ENCODE data around the gene FBXW12.

The FBXW12 gene

DNA sequence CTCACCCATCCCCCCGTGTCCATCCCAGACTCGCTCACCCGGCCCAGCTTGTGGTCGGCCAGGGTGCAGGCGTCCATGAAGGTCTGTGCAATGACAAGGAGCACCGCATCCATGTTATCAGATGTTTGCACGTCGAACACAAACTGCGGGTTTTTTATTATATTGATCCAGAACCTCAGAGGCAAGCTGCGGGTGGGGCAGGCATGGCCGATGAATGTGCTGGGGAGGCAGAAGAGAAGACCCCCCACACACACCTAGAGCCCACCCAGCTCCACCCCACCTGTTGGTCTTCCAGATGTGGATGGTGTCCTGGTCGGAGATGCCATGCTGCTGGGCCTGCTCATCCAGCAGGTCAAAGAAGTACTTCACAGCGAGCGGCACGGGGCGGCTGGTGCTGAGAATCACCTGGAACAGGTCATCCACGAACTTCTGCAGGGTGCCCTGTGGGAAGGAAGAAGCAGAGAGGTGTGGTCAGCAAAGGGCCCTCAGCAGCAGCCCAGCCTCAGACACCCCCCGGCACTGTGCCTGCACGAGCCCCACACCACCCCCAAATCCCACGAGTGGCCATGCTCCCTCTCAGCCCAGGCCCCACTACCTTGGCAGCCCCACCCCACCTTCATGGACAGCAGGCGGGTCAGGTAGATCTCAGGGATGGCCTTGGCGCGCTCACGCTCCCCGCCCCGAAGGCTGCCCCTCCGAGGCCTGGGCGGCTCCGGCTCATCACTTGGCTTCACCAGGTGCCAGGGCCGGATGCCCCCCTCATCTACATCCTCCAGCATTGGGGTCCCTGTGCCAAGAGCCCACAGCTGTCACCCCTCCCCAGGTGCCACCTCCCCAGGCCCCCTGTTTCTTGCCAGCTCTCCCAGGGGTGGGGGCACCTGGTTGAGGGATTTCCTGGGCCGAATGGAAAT, 37.5 kb downstream of the FBXW12 start:
- no peak for DNase-seq

DNA sequence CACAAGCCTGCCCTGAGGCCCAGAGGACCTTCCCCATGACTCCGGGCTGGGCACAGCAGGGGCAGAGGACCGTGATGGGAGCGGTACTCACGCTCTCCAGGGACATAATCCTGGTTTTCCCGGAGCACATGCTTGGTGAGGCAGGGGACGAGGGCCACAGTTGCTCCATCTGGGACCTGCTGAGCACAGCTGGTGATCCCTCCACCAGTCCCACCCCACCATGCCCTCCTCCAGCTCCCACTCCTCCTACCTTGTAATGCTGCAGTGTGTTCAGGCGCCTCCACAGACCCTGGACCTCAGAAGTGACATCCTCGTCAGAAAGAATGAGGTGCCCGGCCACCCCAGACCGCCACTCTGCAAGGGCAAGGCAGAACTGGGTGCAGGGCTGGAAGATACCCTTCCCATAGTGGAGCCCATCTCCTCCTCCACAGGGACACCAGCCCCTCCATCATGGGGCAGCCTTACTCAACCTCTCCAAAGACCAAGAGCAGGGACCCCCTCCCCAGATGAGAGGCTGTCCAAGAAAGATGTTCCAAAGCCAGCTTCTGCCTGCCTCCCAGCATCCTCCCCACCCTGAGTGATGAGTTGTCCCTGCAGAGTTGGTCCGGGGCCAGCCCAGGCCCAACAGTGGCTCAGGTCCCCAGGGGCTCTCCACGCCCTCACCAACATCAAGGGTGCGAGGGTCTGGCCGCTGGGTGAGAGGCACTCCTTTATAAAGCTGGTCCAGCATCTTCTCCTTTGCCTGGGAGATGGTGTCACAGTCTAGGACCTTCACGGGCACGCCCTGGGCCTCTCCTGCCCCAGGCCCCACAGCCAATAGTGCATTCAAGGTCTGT, 38.4 kb downstream of the FBXW12 start:
- no peak for DNase-seq

DNA sequence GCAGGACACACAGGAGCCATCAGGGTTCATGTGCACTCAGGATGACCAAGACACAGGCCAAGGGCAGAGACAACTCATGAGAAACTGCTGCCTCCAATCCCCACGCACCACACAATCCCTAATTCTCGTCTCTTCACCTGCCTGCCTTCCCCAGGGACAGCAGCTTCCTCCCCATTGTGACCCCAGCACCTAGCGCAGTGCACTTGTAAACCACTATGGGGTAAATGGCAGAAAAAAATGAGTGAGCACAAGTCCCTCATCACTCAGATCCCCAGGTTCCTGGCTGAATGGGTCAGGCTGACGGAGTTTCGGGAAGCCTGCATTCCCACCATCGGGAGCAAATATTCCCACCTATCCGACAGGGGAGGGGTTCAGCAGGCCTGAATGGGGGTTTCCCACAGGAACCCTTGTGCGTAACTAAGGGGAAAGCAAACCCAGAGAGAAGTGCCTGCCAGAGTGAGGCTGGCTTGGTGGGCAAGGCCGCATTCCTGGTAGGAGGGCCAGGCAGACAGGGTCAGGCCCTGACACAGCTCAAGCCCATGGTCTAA, 39.1 kb downstream of the FBXW12 start:
- DNase-seq: no peak

DNA sequence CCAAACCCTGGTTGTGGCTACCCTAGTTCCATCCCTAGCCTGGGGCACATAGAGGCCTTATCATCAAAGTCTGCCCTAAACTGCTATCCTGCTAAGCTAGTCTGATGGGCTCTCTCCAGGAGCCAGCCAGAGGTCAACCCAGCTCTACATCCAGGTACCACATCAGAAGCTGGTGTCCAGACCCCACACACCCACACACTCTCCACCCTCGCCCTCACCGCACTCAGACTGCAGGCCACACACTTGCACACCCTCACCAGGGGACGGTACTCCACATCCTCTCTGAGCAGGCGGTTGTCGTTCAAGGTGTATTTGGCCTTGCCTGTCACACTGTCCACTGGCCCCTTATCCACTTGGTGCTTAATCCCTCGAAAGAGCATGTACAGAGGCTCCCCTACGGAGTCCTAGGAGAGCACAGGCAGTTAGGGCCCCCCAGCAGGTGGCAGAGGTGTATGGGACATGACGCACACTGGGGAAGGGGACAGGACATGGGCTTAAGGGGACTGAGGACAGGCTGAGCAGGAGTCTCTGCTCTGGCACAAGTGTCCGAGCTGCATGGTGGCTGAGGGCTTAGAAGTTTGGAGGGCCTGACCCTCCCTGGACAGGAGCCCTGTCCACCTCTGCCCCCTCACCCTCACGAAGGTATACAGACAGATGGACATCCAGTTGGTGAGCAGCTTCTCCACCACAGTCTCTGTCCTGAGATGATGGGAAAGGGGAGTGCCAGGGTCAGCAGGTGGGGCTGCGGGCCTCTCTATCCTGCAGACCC, 39.8 kb downstream of the FBXW12 start:
- DNase-seq: no peak

DNA sequence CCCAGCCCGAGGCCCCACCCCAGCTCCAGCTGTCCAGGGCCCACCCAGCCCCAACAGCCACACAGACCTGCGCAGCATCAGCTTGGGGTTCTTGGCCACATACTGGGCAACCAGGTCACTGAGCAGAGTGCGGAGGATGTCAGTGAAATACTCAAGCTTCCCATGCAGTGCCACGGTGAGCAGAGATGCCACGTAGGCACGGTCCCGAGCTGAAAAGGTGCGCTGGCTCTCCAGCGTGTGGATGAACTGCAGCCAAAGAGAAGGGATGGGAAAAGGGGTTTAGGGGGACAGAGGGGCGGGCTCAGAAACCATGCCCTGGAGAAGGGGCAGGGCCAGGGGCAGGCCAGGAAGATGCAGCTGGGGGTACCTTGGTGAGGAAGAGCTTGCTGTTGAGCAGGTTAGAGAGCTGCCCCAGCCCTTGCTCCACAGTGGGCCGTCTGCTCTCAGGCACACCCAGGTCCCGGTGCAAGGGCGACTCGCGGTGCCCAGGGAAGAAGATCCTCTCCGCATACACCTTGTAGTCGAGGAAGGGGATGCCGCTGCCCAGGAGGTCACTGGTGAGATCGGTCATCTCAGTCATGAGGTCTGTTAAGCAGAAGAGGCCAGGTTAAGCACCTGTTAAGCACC, 40.5 kb downstream of the FBXW12 start:
- no peak for DNase-seq

DNA sequence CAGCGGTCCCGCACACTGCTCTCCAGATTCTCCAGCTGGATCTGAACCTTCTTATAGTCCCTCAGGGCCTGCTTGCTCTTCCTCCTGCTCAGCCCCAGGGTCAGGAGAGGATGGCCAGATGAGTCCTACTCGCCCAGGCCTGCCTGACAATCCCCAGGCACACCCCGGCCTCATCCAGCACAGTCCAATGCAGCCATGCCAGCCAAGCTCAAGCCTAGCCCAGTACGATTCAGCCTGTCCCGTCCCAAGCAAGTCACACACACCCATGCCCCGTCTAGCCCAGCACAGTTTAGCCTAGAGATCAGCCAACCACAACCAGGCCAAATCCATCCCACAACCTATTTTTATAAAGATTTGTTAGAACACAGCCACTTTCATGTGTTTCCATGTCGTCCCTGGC, 41.1 kb downstream of the FBXW12 start:
- no peak for DNase-seq

DNA sequence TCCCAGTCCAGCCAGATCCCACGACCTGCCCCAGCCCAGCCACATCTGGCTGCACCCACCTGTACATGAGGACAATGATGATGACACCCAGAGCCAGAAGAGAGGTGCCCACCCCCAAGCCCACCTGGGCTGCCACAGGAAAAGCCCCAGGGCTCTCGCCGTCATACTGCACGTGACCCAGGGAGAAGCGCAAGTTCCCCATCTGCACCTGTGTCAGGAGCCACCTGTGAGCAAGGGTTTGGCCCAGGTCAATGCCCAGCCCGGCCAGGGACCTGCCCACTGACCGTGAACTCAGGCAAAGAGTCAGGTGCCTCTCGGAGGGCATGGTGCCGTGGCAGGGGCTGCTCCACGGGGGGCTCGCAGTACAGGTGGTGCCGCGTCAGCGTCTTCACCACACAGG, 41.6 kb downstream of the FBXW12 start:
- DNase-seq: no peak

DNA sequence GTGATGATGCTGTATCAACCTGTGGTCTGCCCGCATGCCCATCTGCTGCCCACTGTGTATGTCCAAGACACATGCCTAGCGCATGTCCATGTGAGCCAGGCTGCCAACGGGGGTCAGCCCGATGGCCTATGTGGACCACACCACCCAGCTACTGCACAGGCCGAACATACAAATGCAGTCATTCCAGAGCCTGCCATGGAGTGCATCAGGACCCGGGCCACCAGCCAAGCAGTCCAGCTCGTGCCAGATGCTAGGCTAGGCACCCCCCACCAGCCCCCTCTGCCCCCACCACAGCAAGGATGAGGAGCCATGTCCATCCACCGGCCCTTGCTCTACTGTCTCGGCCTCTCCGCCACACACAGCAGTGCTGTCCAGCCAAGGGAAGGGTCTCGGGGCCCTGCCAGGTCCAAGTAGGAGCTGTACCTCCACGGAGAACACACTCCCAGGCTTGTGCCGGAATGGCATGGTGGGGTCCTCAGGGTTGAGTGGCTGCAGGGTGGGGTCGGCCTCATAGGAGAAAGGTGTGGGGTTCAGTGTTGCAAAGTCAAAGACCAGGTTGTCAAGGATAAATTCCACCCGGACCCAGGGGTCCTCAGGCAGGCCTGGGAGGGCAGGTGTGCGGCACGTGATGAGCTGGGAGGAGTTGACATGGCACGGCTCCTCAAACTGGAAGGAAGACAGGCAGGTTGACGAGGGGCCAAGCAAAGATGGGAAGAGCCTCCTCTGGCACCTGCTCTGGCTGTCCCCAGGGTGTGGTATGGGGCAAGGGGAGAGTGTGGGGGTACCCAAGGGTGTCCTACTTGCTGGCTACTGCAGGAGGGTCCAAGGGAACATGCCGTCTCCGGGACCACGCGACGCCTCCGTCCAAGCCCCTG, 42.6 kb downstream of the FBXW12 start:
- DNase-seq: no peak

DNA sequence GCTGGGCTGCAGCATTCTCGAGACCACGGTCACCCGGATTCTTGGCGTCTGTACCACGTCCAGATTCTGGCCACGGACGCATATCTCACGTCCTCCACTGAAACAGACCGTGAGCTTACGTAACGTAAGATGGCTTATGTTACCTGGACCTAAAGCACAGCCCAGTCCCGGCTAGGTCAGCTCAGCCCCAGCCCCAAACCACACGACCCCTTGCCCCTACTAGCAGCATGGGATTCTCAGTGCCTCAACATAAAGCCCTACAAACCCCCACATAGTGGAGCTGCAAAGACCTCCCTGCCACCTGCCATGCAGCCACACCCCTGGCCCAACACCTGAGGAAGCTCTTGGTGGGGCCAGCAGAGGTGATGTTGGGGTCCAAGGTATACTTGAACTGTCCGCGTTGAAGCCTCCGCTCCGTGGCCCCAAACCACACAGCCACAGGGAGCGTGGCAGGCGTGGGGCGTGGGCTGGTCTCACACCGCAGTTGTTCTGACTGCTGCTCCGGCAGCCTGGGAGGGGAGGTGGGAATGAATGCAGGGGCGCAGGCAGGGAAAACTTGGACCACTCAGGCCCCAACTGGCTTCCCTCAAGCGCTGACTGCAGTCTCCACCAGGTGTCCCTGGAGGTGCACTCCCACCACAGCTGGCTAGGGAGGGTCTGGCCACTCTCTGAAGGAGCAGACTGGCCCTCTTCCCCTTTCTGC, 43.4 kb downstream of the FBXW12 start:
- DNase-seq: no peak

DNA sequence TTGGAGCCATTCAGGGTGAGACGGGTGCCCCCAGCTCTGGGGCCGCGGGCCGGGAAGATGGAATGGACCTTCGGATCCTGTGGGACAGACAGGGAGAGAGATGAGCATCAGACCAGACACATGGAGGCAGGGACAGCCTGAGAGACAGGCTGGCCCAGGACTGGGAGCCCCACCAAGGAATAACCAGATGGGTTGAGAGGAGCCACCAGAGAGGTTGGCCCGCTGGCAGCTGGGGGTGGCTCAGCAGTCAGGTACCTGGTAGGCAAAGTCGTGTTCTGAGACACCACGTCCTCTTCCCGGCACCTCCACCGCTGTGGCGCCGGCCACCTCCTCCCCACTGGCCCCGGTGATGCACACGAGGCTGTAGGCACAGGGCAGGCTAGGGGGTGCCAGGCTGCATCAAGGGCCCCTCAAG, 44.1 kb downstream of the FBXW12 start:
- DNase-seq: no peak

DNA sequence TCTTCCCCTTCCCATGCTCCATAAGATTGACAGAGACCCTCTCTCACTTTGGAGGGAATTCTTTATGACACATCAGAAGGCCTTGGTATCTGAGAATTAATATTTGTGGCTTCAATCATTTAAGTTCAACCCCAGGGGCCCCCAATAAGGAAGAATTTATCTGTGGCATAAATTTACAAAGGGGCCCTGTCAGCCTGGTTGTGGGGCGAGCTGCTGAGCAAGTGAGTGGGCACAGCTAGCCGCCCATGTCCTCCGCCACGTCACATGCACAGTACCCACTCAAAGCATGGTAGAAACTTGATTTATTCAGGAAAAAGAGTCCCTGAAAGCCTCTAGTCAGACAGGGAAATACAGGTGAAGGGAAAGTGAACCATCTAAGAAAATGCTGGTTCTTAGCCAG, 44.5 kb downstream of the FBXW12 start:
- DNase-seq: no peak

DNA sequence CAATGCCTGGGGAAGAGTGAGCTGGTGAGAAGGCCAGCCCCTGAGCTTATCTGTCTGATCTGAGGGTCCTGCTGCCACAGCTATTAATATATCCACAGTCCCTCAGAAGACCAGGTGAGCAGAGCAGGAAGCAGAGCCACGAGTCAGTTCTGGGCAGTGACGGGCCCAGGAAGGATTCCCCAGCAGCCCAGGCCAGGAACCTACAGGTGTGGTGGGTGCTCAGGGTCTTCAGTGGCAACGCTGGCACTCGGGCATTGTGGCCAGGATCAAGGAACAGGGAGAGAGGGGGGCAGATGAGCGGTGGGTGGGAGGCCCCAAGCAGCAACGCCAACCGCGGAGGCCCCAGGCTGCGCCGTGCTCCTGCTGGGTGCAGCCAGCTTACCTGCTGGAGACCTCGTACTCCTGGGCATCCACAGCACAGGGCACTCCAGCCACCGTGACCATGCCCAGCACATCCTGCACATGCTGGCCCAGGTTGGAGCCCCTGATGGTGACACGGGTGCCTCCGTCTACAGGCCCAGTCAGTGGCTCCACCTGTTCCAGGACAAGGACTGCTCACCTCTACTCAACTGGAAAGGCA, 45.6 kb downstream of the FBXW12 start:
- no peak for DNase-seq

DNA sequence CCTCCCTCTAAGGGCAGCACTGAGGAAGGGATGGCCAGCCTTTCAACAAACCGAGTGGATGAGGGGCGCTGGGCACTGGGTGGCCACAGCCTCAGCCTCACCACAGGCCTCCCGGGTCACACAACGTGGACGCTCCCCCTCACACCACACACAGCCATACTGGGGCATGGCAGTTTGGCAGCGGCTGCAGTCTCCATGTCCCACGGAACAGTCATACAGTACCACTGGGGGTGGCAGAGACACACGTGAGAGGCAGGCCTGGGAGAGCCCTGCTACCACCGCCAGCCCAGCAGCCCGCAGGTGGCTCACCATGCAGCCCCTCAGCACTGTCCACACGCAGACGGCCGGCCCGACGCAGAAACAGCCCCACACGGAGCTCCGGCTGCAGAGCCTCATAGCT, 46.1 kb downstream of the FBXW12 start:
- DNase-seq: no peak

DNA sequence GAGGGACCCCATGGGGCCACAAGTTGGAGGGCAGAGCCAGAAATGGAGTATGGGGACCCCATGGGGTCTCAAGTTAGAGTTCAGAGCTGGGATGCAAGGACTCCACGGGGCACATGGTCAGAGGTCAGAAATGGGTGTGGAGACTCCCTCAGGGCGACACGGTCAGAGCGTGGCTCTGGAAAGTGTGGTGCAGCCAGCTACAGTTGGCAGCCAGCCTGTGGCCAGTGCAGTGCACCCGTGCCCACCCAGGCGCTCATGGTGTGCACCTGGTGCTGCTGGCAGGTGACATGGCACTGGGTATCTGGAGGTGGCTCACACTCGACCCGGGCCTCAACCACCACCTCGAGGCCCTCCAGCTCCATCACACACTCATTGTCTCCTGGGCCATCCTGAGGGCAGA, 46.6 kb downstream of the FBXW12 start:
- DNase-seq: no peak

DNA sequence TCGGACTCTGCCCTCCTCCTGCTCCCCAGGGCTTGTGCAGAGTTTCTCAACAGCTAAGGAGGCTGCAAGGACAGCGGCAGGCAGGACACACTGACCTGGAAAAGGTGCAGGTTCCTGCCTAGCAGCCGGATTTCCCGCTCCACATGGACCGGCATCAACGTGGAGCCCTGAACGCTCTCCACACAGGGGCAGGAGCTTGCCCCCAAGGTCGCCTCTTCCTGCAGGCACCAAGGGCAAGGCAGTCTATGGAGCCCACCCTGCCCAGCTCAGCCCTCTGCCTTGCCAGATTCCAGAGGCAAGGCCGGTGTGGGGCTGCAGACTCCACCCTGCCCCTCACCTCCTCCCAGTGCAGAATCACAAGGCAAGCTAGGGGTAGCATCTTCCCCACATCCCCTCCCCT, 47.1 kb downstream of the FBXW12 start:
- no peak for DNase-seq

DNA sequence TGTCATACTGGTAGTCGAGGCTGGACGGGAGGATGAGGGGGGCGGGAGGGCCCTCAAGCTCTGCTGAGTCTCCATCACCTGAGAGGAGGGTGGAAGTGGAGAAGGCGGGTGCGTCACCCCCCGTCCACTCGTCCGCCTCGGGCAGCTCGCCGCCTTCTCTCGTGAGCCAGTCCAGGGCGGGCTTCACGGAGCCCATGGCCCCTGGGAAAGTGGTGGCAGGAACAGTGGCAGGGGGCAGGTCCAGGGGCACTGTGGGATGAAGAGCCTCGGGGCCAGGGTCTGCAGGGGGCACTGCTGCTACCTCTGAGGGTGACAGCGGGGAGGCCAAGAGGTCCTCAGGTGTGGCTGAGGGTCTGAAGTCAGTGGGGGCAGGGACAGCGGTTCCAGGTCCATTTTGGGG, 47.6 kb downstream of the FBXW12 start:
- DNase-seq: no peak

DNA sequence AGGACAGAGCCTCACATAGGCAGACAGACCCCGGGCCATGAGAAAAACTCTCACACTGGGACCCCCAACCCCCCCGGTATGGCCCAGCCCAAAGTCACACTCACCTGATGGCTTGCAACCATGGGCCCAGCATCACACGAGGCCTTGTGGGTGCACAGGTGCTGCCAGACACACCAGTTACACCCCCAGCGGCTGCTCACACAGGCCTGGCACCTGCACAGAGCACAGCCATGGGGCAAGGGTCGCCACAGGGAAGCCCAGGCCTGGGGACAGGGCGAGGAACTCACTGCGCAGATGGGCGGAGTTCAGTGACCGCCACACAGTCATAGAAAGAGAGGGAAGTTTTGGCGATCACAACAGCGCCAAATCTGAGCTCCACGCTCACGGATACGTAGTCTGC, 48.5 kb downstream of the FBXW12 start:
- no peak for DNase-seq

DNA sequence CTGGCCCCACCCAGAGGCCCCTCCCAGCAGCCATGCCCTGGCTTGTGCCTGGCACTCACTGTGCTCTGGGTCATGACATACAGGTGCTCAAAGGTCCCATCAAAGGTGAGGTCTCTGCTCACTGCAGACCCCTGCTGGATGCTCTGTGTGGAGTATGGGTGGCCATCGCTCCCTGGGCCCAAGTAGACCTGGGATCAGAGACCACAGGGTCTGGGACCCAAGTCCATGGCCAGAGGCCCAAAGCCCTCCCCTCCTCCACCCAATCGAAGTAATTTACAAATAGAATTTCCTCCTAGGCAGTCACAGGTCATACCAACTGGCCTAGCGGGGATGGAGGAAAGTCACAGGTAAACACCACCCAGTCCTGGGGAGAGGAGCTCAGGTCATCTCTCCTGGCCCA, 50.3 kb downstream of the FBXW12 start:
- DNase-seq: no peak

DNA sequence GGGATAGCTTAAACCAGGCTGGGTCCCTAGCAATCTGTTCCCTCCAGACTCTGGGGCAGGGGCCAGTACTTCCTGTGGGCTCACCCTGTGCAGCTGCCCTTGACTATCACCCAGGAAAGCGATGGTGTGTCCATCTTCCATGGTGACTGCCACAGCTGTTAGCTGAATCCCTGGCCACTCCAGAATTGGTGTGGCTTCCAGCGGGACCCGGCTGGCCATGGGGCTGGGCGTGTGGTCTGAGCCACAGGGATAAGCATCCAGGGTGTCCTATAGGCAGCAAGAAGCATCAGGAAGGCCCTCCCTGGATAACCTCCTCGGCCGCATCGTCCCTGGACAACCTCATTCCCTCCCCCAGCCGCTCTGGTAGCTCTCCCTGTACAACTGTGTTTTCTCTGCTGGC, 50.7 kb downstream of the FBXW12 start:
- no peak for DNase-seq

DNA sequence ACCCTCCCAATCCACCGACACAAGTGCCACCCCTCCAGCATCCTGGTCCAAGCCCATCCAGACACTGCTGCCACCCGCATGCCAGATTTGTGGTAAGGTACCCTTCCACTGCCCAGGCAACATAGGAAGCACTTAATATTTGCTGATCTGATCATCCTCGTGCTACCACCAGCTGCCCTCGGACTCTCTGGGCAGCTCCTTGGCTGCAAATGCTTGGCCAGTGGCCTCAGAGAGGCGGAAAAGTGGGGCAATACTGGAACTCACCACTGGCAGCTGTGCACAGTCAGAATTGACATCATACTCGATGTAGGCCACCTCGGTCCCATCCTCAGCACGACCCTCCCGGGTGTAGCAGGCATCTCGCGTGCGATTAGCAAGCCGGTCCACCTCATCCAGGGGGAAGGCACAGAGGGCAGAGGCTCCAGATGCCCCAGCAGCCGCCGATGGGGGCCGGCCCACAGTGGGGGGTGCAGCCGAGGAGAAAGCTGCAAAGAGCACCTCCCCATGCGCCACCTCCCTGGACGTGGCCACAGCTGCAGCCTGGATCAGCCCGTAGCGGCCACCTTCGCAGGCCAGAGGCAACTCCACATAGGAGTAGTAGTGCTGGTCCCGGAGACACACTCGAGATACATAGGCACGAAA, 51.3 kb downstream of the FBXW12 start:
- DNase-seq: no peak
